HepG2 (cell line): ENCODE measurements around the gene CDK15. TPM values are rescaled to one million over a fixed set of nuclear protein-coding genes. Genes with fewer than 3 reads are reported as not detected.
A peak's percentile ranks its signal among the peaks of the same experiment; 100 is the strongest.

Source experiments
- AGO1 ChIP-seq: fragments of 200-400 bp; formaldehyde crosslinking; IDR thresholded peaks from 2 replicates; pipeline ENCODE4 v1.6.1; 2017; ENCODE audit warnings: mild to moderate bottlenecking, low read depth, low read length, moderate library complexity; ENCODE audit not compliant: poor library complexity, severe bottlenecking
- FLYWCH1 ChIP-seq: sonication (generic); formaldehyde crosslinking; IDR thresholded peaks from 2 replicates; pipeline ENCODE4 v1.8.1; 2023; ENCODE audit warnings: mild to moderate bottlenecking, missing genetic modification reagents
- FOSL1 ChIP-seq: sonication (generic); formaldehyde crosslinking; IDR thresholded peaks from 2 replicates; pipeline ENCODE4 v1.9.0; 2021; ENCODE audit warnings: missing genetic modification reagents, borderline replicate concordance
- HNRNPL ChIP-seq: fragments of 200-400 bp; formaldehyde crosslinking; IDR thresholded peaks from 2 replicates; pipeline ENCODE4 v1.6.1; 2017; ENCODE audit warnings: mild to moderate bottlenecking, low read depth, low read length
- MXI1 ChIP-seq: IDR thresholded peaks from 3 replicates; pipeline ENCODE4 v1.6.1; 2012; ENCODE audit warnings: low read depth, low read length, inconsistent platforms, borderline replicate concordance
- RBM22 ChIP-seq: fragments of 200-400 bp; formaldehyde crosslinking; optimal IDR thresholded peaks from 2 replicates; pipeline ENCODE3; 2017; ENCODE audit warnings: mild to moderate bottlenecking, low read length, moderate library complexity
- SIX1 ChIP-seq: sonication (generic); formaldehyde crosslinking; IDR thresholded peaks from 2 replicates; pipeline ENCODE4 v1.4.0; 2020; ENCODE audit warnings: missing genetic modification reagents, borderline replicate concordance
- STAG1 ChIP-seq: sonication (generic); formaldehyde crosslinking; IDR thresholded peaks from 2 replicates; pipeline ENCODE4 v1.4.0; 2020; ENCODE audit warnings: missing genetic modification reagents
- XRCC5 ChIP-seq: fragments of 200-400 bp; formaldehyde crosslinking; optimal IDR thresholded peaks from 2 replicates; pipeline ENCODE3; 2017; ENCODE audit warnings: mild to moderate bottlenecking, low read length
- ZNF24 ChIP-seq: fragments of 450-650 bp; IDR thresholded peaks from 2 replicates; pipeline ENCODE4 v1.6.1; 2017; ENCODE audit warnings: antibody characterized with exemption, mild to moderate bottlenecking
- ZNF350 ChIP-seq: sonication (generic); formaldehyde crosslinking; IDR thresholded peaks from 2 replicates; pipeline ENCODE4 v1.4.0; 2020; ENCODE audit warnings: mild to moderate bottlenecking, low read depth, missing genetic modification reagents, borderline replicate concordance
- ZNF703 ChIP-seq: sonication (generic); formaldehyde crosslinking; IDR thresholded peaks from 2 replicates; pipeline ENCODE4 v1.5.1; 2020; ENCODE audit warnings: missing genetic modification reagents, mild to moderate bottlenecking, moderate library complexity, borderline replicate concordance
- polyA plus RNA-seq, 8 experiments: library from polyadenylated mRNA; depleted of rRNA in 3 of 8; stranded (reverse) in 7 of 8; unstranded in 1 of 8; fragments of >200 nt; fragmentation: Illumina TruSeq in 4 of 8; extraction: Trizol in 4 of 8; gene quantifications; 2 replicates each; pipeline versions ENCODE4 v1.2.1 to v1.2.3, GENCODE V29; 2011 to 2016; ENCODE audit warnings: low read depth in 4 of 8, missing spikeins in 1 of 8, mixed read lengths in 1 of 8; ENCODE audit not compliant: insufficient read depth in 1 of 8
- total RNA-seq, 5 experiments: library from RNA; depleted of rRNA; stranded (reverse); fragments of >200 nt; fragmentation: Illumina TruSeq; extraction: Trizol; gene quantifications; 2 replicates each; pipeline ENCODE4 v1.2.3, GENCODE V29; 2016; ENCODE audit warnings: low read depth in 1 of 5
- TF ChIP-seq, protein P1 (sequence below), 2 experiments: fragments of 450-650 bp in 1 of 2; sonication (generic) in 1 of 2; formaldehyde crosslinking; IDR thresholded peaks; 2 replicates each; pipeline versions ENCODE4 v1.5.0 to v1.8.0; 2020 to 2022; ENCODE audit warnings: mild to moderate bottlenecking in 1 of 2, missing genetic modification reagents in 1 of 2
- TF ChIP-seq, protein P2 (sequence below): sonication (generic); formaldehyde crosslinking; IDR thresholded peaks from 2 replicates; pipeline ENCODE4 v1.4.0; 2020; ENCODE audit warnings: missing genetic modification reagents

CDK15 gene
- total and polyA plus RNA-seq, 2 of the 13 experiments (the other 11 are each of a cell fraction or from before 2014, with no cell fraction given) = not detected

DNA sequence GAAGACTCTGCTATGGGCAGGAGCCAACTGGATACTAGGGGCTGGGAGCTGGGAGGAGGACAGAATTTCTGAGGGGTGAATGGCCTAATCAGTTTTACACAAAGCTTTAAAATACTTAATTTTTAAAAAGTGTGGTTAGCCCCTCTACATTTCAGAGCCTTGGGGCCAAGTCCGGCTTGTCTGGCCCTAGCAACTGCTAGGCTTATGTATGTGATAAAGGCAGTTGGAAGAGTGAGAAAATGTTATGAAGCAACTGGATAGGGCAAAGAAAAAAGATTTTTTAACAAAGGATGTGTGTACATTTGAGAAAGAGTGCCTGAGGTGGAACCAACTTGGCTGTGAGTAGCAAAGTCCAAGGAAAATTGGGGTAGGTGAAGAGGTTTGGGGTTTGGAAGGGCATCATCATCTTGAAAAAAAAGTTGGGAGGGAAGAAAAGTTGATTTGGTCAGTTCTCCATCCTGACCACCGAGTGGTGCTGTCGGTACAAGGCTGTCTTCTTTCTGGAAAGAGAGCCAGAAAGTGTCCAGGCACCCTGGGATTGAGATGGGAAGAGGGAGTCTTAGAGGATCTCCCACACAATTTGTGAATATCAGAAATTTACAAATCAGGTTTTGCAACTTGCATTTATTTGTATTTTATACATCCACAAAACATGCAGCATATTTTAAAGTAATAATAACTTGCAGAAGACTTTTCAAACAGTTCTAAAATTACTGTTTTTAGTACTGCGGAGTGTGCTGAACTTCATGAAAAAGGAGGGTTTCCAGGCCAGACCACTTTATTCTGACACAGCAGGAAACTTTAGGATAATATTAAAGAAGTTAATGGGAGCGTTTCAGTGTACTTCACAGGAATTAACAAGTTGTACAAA is 10.5 kb upstream of the CDK15 start (continued):
- TF ChIP-seq, protein P1, sequence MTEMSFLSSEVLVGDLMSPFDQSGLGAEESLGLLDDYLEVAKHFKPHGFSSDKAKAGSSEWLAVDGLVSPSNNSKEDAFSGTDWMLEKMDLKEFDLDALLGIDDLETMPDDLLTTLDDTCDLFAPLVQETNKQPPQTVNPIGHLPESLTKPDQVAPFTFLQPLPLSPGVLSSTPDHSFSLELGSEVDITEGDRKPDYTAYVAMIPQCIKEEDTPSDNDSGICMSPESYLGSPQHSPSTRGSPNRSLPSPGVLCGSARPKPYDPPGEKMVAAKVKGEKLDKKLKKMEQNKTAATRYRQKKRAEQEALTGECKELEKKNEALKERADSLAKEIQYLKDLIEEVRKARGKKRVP (CRISPR knock-in tag; IDR thresholded peaks at IDR 0.05) = no peak
- TF ChIP-seq RBM22 (no peak), ZNF24 (no peak), STAG1 (CRISPR knock-in tag) (peak; percentile 84), AGO1 (no peak), FLYWCH1 (CRISPR knock-in tag) (no peak), SIX1 (CRISPR knock-in tag) (no peak), ZNF703 (no peak), XRCC5 (peak; percentile 22), MXI1 (no peak), FOSL1 (no peak), HNRNPL (no peak), ZNF350 (CRISPR knock-in tag) (no peak)
- TF ChIP-seq, protein P2, sequence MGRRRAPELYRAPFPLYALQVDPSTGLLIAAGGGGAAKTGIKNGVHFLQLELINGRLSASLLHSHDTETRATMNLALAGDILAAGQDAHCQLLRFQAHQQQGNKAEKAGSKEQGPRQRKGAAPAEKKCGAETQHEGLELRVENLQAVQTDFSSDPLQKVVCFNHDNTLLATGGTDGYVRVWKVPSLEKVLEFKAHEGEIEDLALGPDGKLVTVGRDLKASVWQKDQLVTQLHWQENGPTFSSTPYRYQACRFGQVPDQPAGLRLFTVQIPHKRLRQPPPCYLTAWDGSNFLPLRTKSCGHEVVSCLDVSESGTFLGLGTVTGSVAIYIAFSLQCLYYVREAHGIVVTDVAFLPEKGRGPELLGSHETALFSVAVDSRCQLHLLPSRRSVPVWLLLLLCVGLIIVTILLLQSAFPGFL = no peak
